H1 (cell line): ENCODE results near the gene KMT2A. TPM values are rescaled to one million over a fixed set of nuclear protein-coding genes. Genes with fewer than 3 reads are reported as not detected.
A peak's percentile ranks its signal among the peaks of the same experiment; 100 is the strongest.

Source experiments
- CTCF ChIA-PET: fragments of 300-600 bp; sonication (Branson Sonifier 250); formaldehyde crosslinking; loops from one replicate; lab custom pipeline; 2021; ENCODE audit not compliant: partially characterized antibody; lab: Charles Lee
- POLR2A ChIA-PET: fragments of 300-600 bp; sonication (Branson Sonifier 250); formaldehyde crosslinking; loops from one replicate; lab custom pipeline; 2021; ENCODE audit warnings: inconsistent platforms; ENCODE audit not compliant: partially characterized antibody; lab: Charles Lee
- DNase-seq, 2 experiments: peaks; one replicate each; pipeline versions ENCODE4 v3.0.0 to v3.0.0-alpha.2; 2010 to 2022; ENCODE audit warnings: low spot score in 2 of 2, low read depth in 1 of 2, mixed read lengths in 1 of 2
- FAIRE-seq: peaks from 2 replicates; lab custom pipeline; 2011; peaks lifted over from hg19 to GRCh38; lab: Jason Lieb, UNC
- H2AFZ ChIP-seq: 2 replicates; pipeline ENCODE4 v1.8.1; 2012; ENCODE audit warnings: low read length, inconsistent platforms
- H2AK5ac ChIP-seq: 2 replicates; pipeline ENCODE4 v1.6.1; 2013; ENCODE audit warnings: low read depth, low read length
- H2BK120ac ChIP-seq: replicated peaks from 2 replicates; pipeline ENCODE3; 2013; ENCODE audit warnings: low read depth, low read length, inconsistent platforms
- H2BK12ac ChIP-seq: 2 replicates; pipeline ENCODE4 v1.6.1; 2013; ENCODE audit warnings: low read depth, low read length
- H2BK15ac ChIP-seq: 2 replicates; pipeline ENCODE4 v1.6.1; 2013; ENCODE audit warnings: low read length
- H2BK20ac ChIP-seq: 2 replicates; pipeline ENCODE4 v1.6.1; 2013; ENCODE audit warnings: low read length
- H2BK5ac ChIP-seq: 2 replicates; pipeline ENCODE4 v1.6.1; 2013; ENCODE audit warnings: low read depth, low read length
- H3K14ac ChIP-seq: 2 replicates; pipeline ENCODE4 v1.6.1; 2013; ENCODE audit warnings: inconsistent platforms; ENCODE audit not compliant: insufficient read length
- H3K18ac ChIP-seq: 2 replicates; pipeline ENCODE4 v1.6.1; 2013; ENCODE audit warnings: low read length; ENCODE audit errors: extremely low read depth
- H3K23ac ChIP-seq: 2 replicates; pipeline ENCODE4 v1.6.1; 2013; ENCODE audit warnings: inconsistent platforms; ENCODE audit not compliant: insufficient read length
- H3K23me2 ChIP-seq: 2 replicates; pipeline ENCODE4 v1.6.1; 2013; ENCODE audit warnings: low read depth, low read length
- H3K27ac ChIP-seq: 2 replicates; pipeline ENCODE4 v1.6.1; 2011; ENCODE audit warnings: low read depth, low read length, inconsistent platforms
- H3K27me3 ChIP-seq, 4 experiments: replicated peaks in 1 of 4; 1 replicate in 1 of 4; 2 replicates in 3 of 4; pipeline versions ENCODE4 v1.6.1 to v1.8.1; 2011 to 2013; ENCODE audit warnings: low read length in 3 of 4, mild to moderate bottlenecking in 3 of 4, inconsistent platforms in 2 of 4, mixed read lengths in 2 of 4, moderate library complexity in 1 of 4; ENCODE audit not compliant: control insufficient read depth in 3 of 4, insufficient read depth in 3 of 4; ENCODE audit errors: extremely low read depth in 1 of 4
- H3K36me3 ChIP-seq, 4 experiments: 2 replicates each; pipeline versions ENCODE4 v1.6.1 to v1.8.1; 2011 to 2013; ENCODE audit warnings: mild to moderate bottlenecking in 4 of 4, low read length in 3 of 4, moderate library complexity in 2 of 4, control low read depth in 1 of 4, inconsistent platforms in 1 of 4; ENCODE audit not compliant: insufficient read depth in 4 of 4, control insufficient read depth in 2 of 4
- H3K4ac ChIP-seq: replicated peaks from 2 replicates; pipeline ENCODE3; 2013; ENCODE audit warnings: low read length, low read depth, mixed read lengths, inconsistent platforms; ENCODE audit not compliant: insufficient read length
- H3K4me1 ChIP-seq, 4 experiments: replicated peaks in 1 of 4; 1 replicate in 1 of 4; 2 replicates in 3 of 4; pipeline versions ENCODE4 v1.6.1 to v1.8.1; 2011 to 2013; ENCODE audit warnings: low read length in 3 of 4, inconsistent platforms in 2 of 4, mixed read lengths in 1 of 4; ENCODE audit not compliant: insufficient read depth in 4 of 4, control insufficient read depth in 3 of 4
- H3K4me2 ChIP-seq, 2 experiments: 2 replicates each; pipeline versions ENCODE4 v1.6.1 to v1.8.1; 2011 to 2013; ENCODE audit warnings: low read depth in 2 of 2, low read length in 2 of 2, control low read depth in 1 of 2, inconsistent platforms in 1 of 2, mild to moderate bottlenecking in 1 of 2; ENCODE audit not compliant: insufficient read depth in 1 of 2
- H3K4me3 ChIP-seq, 4 experiments: fragments of 200-600, 300-600 bp in 1 of 4; sonication (generic), shearing (Covaris generic), sonication (Bioruptor Twin) in 1 of 4; 2 replicates each; pipeline versions ENCODE4 v1.5.1 to v1.8.1; 2011 to 2016; ENCODE audit warnings: low read length in 4 of 4, low read depth in 3 of 4, control low read depth in 2 of 4, inconsistent platforms in 2 of 4, mild to moderate bottlenecking in 2 of 4, mixed read lengths in 1 of 4, moderate library complexity in 1 of 4; ENCODE audit not compliant: insufficient read depth in 2 of 4; ENCODE audit errors: extremely low read depth in 1 of 4
- H3K56ac ChIP-seq: replicated peaks from 2 replicates; pipeline ENCODE3; 2013; ENCODE audit warnings: low read depth, mild to moderate bottlenecking, mixed read lengths, low read length, inconsistent platforms; ENCODE audit not compliant: insufficient read length
- H3K79me1 ChIP-seq: 2 replicates; pipeline ENCODE4 v1.6.1; 2013; ENCODE audit warnings: low read depth, low read length, control low read depth
- H3K79me2 ChIP-seq, 2 experiments: 2 replicates each; pipeline versions ENCODE4 v1.6.1 to v1.8.1; 2012 to 2013; ENCODE audit warnings: low read length in 2 of 2, mild to moderate bottlenecking in 2 of 2, inconsistent platforms in 1 of 2; ENCODE audit not compliant: insufficient read depth in 2 of 2, control insufficient read depth in 1 of 2
- H3K9ac ChIP-seq, 4 experiments: replicated peaks in 1 of 4; 1 replicate in 1 of 4; 2 replicates in 3 of 4; pipeline versions ENCODE4 v1.6.1 to v1.8.1; 2011 to 2013; ENCODE audit warnings: low read depth in 3 of 4, low read length in 3 of 4, control low read depth in 2 of 4, mild to moderate bottlenecking in 2 of 4, moderate library complexity in 2 of 4, inconsistent platforms in 1 of 4; ENCODE audit errors: extremely low read depth in 1 of 4
- H3K9me3 ChIP-seq, 2 experiments: 2 replicates each; pipeline versions ENCODE4 v1.6.1 to v1.8.1; 2012 to 2013; ENCODE audit warnings: mild to moderate bottlenecking in 2 of 2, moderate library complexity in 2 of 2, control low read depth in 1 of 2, inconsistent platforms in 1 of 2, low read depth in 1 of 2, low read length in 1 of 2, mixed read lengths in 1 of 2; ENCODE audit not compliant: insufficient read depth in 2 of 2
- H4K20me1 ChIP-seq, 2 experiments: replicated peaks in 1 of 2; 2 replicates each; pipeline versions ENCODE3 to v1.8.1; 2011 to 2013; ENCODE audit warnings: inconsistent platforms in 2 of 2, low read length in 2 of 2, mild to moderate bottlenecking in 1 of 2; ENCODE audit not compliant: insufficient read depth in 2 of 2, control insufficient read depth in 1 of 2
- H4K5ac ChIP-seq: 2 replicates; pipeline ENCODE4 v1.6.1; 2013; ENCODE audit warnings: low read length, low read depth, mixed read lengths, inconsistent platforms; ENCODE audit not compliant: insufficient read length
- H4K8ac ChIP-seq: 2 replicates; pipeline ENCODE4 v1.8.0; 2013; ENCODE audit warnings: mild to moderate bottlenecking, moderate library complexity, low read length, inconsistent platforms; ENCODE audit not compliant: insufficient read depth; ENCODE audit errors: extremely low read depth
- H4K91ac ChIP-seq: replicated peaks from 2 replicates; pipeline ENCODE3; 2013; ENCODE audit warnings: low read length, mixed read lengths, inconsistent platforms; ENCODE audit not compliant: insufficient read length
- CREB1 ChIP-seq: IDR thresholded peaks from 2 replicates; pipeline ENCODE4 v1.6.1; 2012; ENCODE audit warnings: inconsistent platforms
- CTCF ChIP-seq, 3 experiments: IDR thresholded peaks; 1 replicate in 2 of 3; 2 replicates in 1 of 3; pipeline versions ENCODE4 v1.5.1 to v1.6.1; 2011; ENCODE audit warnings: low read length in 3 of 3, mild to moderate bottlenecking in 3 of 3, inconsistent platforms in 2 of 3, low read depth in 1 of 3, moderate library complexity in 1 of 3; ENCODE audit not compliant: insufficient read depth in 1 of 3; ENCODE audit errors: control extremely low read depth in 1 of 3
- RAD21 ChIP-seq, 2 experiments: IDR thresholded peaks in 1 of 2; conservative IDR thresholded peaks in 1 of 2; 2 replicates each; pipeline ENCODE4 v1.6.1; 2011; ENCODE audit warnings: low read depth in 2 of 2, low read length in 2 of 2, improper control_type of control experiment in 1 of 2, inconsistent platforms in 1 of 2, mild to moderate bottlenecking in 1 of 2, moderate library complexity in 1 of 2
- WGBS, 2 experiments: shearing (Covaris generic) in 1 of 2; methylation state at CpG; one replicate each; pipeline versions ENCODE4 v1.1.6 to v1.1.7; 2013 to 2015; ENCODE audit warnings: low lambda C conversion rate in 2 of 2, mixed read lengths in 2 of 2, inconsistent platforms in 1 of 2, low coverage in 1 of 2, missing lambda C conversion rate in 1 of 2; ENCODE audit not compliant: insufficient replicate concordance in 2 of 2, insufficient coverage in 1 of 2, insufficient read length in 1 of 2; ENCODE audit errors: extremely low coverage in 1 of 2, missing lambda C conversion rate in 1 of 2; 5-methylcytosine and 5-hydroxymethylcytosine counted together
- polyA plus RNA-seq, 7 experiments: library from polyadenylated mRNA; depleted of rRNA in 3 of 7; stranded (reverse) in 5 of 7; unstranded in 2 of 7; fragments of >200 nt in 5 of 7; fragments of 200-250 nt in 2 of 7; gene quantifications; 1 replicate in 5 of 7; 2 replicates in 1 of 7; 4 replicates in 1 of 7; pipeline versions ENCODE4 v1.2.1 to v1.2.3, GENCODE V29; 2011 to 2013; ENCODE audit warnings: missing spikeins in 2 of 7, mixed read lengths in 2 of 7
- total RNA-seq: library from RNA; stranded (reverse); fragmentation: NEBNext Ultra II Directional; extraction: Animal tissue kit (Norgen Biotek cat#: 25700); gene quantifications from 2 replicates; pipeline ENCODE4 v1.2.1, GENCODE V29; 2021

KMT2A gene
- total and polyA plus RNA-seq, 2 of the 8 experiments (the other 6 are each of a cell fraction or from before 2014, with no cell fraction given), result 35.9 to 62.1 TPM

- ChIA-PET CTCF (interaction anchor here (0.7 to 2.7 kb wide), 25 partner anchors 9 to 290 kb away, joined by 3 to 10 read pairs (median 4); partner anchors contain the start of gene ATP5MG), POLR2A (interaction anchor here (1.6 kb wide), 1 partner anchor 53 kb away, joined by 4 read pairs; the partner anchor contains the start of gene KMT2A)
- Histone ChIP-seq H3K18ac (no peak overlapping the region), H2BK5ac (no peak overlapping the region), H4K91ac (no peak overlapping the region), H3K4me2 (no peak overlapping the region), H3K4ac (no peak overlapping the region), H4K8ac (no peak overlapping the region), H2BK20ac (no peak overlapping the region), H3K36me3 (peaks cover 19 to 78% (median 57%) of the 10 kb centered on the region in 4 experiments), H2BK12ac (no peak overlapping the region), H3K79me1 (no peaks in the 10 kb centered on the region), H3K14ac (no peak overlapping the region), H3K23ac (no peak overlapping the region), H3K27ac (no peak overlapping the region), H3K23me2 (no peaks in the 10 kb centered on the region), H2AK5ac (no peak overlapping the region), H2AFZ (no peak overlapping the region), H3K4me1 (no peaks in the 10 kb centered on the region), H4K20me1 (peaks cover 0 to 2% of the 10 kb centered on the region in 2 experiments), H3K9ac (no peak overlapping the region), H3K79me2 (no peaks in the 10 kb centered on the region), H4K5ac (no peak overlapping the region), H3K9me3 (no peaks in the 10 kb centered on the region; a peak in 1 of 4 replicates), H3K4me3 (no peak overlapping the region), H3K27me3 (no peaks in the 10 kb centered on the region), H2BK120ac (no peak overlapping the region), H3K56ac (no peak overlapping the region), H2BK15ac (no peak overlapping the region)
- peak; percentile 97 for FAIRE-seq
- WGBS, 2 experiments, result 42% methylated on average over 7 of the region's 7 CpGs; no CpG with 5 or more reads in 1 of the 2 experiments
- peak; percentile 23 to 82 for DNase-seq
- no peak for TF ChIP-seq CREB1
- TF ChIP-seq CTCF (IDR thresholded peaks at IDR 0.05; ENCODE audit: control extremely low read depth in 1 of 3, insufficient read depth in 1 of 3, low read depth in 1 of 3, low read length in 3 of 3), result peak; percentile 65 to 78 (median 76)
- TF ChIP-seq RAD21 (IDR thresholded peaks at IDR 0.05 in 1 of 2, conservative IDR thresholded peaks at IDR 0.05 in 1 of 2; ENCODE audit: low read depth in 2 of 2, low read length in 2 of 2), result peak; percentile 83 to 85
Observed at GRCh38 chr11:118488480-118489109, 52.3 kb downstream of the KMT2A start.
